Natural killer cell treated with Interleukin-12 subunit alpha and Interleukin-12 subunit beta and Interleukin-15 and Interleukin-18, amount 100 ng/mL, for 72 hours (primary cell): ENCODE results near the gene ITK. TPM values are rescaled to one million over a fixed set of nuclear protein-coding genes. Genes with fewer than 3 reads are reported as not detected.
A peak's percentile ranks its signal among the peaks of the same experiment; 100 is the strongest.
"Not testable (repeated sequence)": the region's sequence is repeated elsewhere in the genome, so short reads cannot be mapped to it uniquely, and the experiment has no call there.

Experiments
- ATAC-seq, 2 donors: fragments of 150-1000 bp; cut with Tn5 transposase in 1 of 2; sonication (Bioruptor Pico), chemical (Tn5 transposase) in 1 of 2; 2 replicates each; pipeline ENCODE4 v1.10.0; 2021
- DNase-seq: peaks from one replicate; pipeline ENCODE4 v3.0.0; 2022; ENCODE audit warnings: low spot score
- H3K27ac Mint-ChIP-seq, 2 donors: 1 replicate in 1 of 2; 2 replicates in 1 of 2; pipeline ENCODE4 v1.8.0; 2022; ENCODE audit warnings: mixed read lengths in 2 of 2, mild to moderate bottlenecking in 1 of 2, moderate library complexity in 1 of 2
- H3K27me3 Mint-ChIP-seq, 2 donors: 1 replicate in 1 of 2; 2 replicates in 1 of 2; pipeline ENCODE4 v1.8.0; 2022; ENCODE audit warnings: mixed read lengths in 2 of 2
- H3K36me3 Mint-ChIP-seq: one replicate; pipeline ENCODE4 v1.8.0; 2022; ENCODE audit warnings: mixed read lengths
- H3K4me1 Mint-ChIP-seq, 2 donors: 1 replicate in 1 of 2; 2 replicates in 1 of 2; pipeline ENCODE4 v1.8.0; 2022; ENCODE audit warnings: low read depth in 2 of 2, mixed read lengths in 2 of 2, mild to moderate bottlenecking in 1 of 2
- H3K4me3 Mint-ChIP-seq: one replicate; pipeline ENCODE4 v1.8.0; 2022; ENCODE audit warnings: mixed read lengths
- H3K9me3 Mint-ChIP-seq: 2 replicates; pipeline ENCODE4 v1.8.0; 2022; ENCODE audit warnings: mixed read lengths
- total RNA-seq, 2 donors: library from RNA; stranded (reverse); gene quantifications; one replicate each; pipeline ENCODE4 v1.2.3, GENCODE V29; 2022

Gene ITK
- total RNA-seq, 2 donors from 2014 or later: 153 to 225 TPM

GRCh38 chr5:157225469-157226422, 45.1 kb downstream of the ITK start:
- no peaks in the 10 kb centered on the region for H3K9me3 Mint-ChIP-seq
- peaks cover 42 to 47% of the 10 kb centered on the region in 2 donors for H3K4me1 Mint-ChIP-seq
- no peaks in the 10 kb centered on the region for H3K27me3 Mint-ChIP-seq
- peak overlapping the region; percentile 89 to 93 for H3K27ac Mint-ChIP-seq
- peaks cover 38% of the 10 kb centered on the region for H3K36me3 Mint-ChIP-seq
- no peak for DNase-seq
- ATAC-seq: peak; percentile 5 to 58
- peak overlapping the region; percentile 88 for H3K4me3 Mint-ChIP-seq

- no peak for ATAC-seq
- H3K27ac Mint-ChIP-seq: peak overlapping the region; percentile 59 to 72
Measured at GRCh38 chr5:157230610-157231009, 50.0 kb downstream of the ITK start.

GRCh38 chr5:157232706-157233105, 52.1 kb downstream of the ITK start:
- Mint-ChIP-seq H3K4me3 (no peak overlapping the region), H3K4me1 (peaks cover 20 to 31% of the 10 kb centered on the region in 2 donors), H3K9me3 (no peaks in the 10 kb centered on the region), H3K27ac (peak overlapping the region; percentile 82), H3K36me3 (peaks cover 50% of the 10 kb centered on the region), H3K27me3 (no peaks in the 10 kb centered on the region)
- ATAC-seq (no peak), DNase-seq (no peak)

More at GRCh38 chr5:157230610-157231009, 50.0 kb downstream of the ITK start:
- Mint-ChIP-seq H3K9me3 (no peaks in the 10 kb centered on the region), H3K27me3 (no peaks in the 10 kb centered on the region), H3K36me3 (peaks cover 46% of the 10 kb centered on the region), H3K4me1 (peaks cover 31 to 34% of the 10 kb centered on the region in 2 donors), H3K4me3 (no peak overlapping the region)
- DNase-seq: no peak

GRCh38 chr5:157233515-157233914, 52.9 kb downstream of the ITK start:
- ATAC-seq (no peak), DNase-seq (no peak)
- Mint-ChIP-seq H3K27me3 (no peaks in the 10 kb centered on the region), H3K4me3 (no peak overlapping the region), H3K27ac (peak overlapping the region in 1 of 2 donors; percentile 82), H3K4me1 (peaks cover 20 to 35% of the 10 kb centered on the region in 2 donors), H3K9me3 (no peaks in the 10 kb centered on the region), H3K36me3 (peaks cover 55% of the 10 kb centered on the region)

GRCh38 chr5:157236423-157236822, 55.8 kb downstream of the ITK start:
- Mint-ChIP-seq H3K36me3 (peaks cover 62% of the 10 kb centered on the region), H3K4me1 (peaks cover 15 to 35% of the 10 kb centered on the region in 2 donors), H3K27ac (peak overlapping the region in 1 of 2 donors; percentile 81), H3K27me3 (no peaks in the 10 kb centered on the region), H3K4me3 (no peak overlapping the region), H3K9me3 (no peaks in the 10 kb centered on the region)
- DNase-seq (no peak), ATAC-seq (no peak)

GRCh38 chr5:157241483-157241882, 60.8 kb downstream of the ITK start:
- DNase-seq (no peak), ATAC-seq (no peak)
- no peaks in the 10 kb centered on the region for H3K27me3 Mint-ChIP-seq
- no peak overlapping the region for H3K4me3 Mint-ChIP-seq
- H3K36me3 Mint-ChIP-seq: peaks cover 65% of the 10 kb centered on the region
- no peaks in the 10 kb centered on the region for H3K9me3 Mint-ChIP-seq
- H3K4me1 Mint-ChIP-seq: peaks cover 23 to 28% of the 10 kb centered on the region in 2 donors
- peak overlapping the region in 1 of 2 donors; percentile 87 for H3K27ac Mint-ChIP-seq

- H3K4me1 Mint-ChIP-seq: peaks cover 47 to 54% of the 10 kb centered on the region in 2 donors
- not testable (repeated sequence) for DNase-seq, ATAC-seq, H3K27me3 Mint-ChIP-seq, H3K4me3 Mint-ChIP-seq, H3K9me3 Mint-ChIP-seq
- peak overlapping the region; percentile 87 to 91 for H3K27ac Mint-ChIP-seq
- H3K36me3 Mint-ChIP-seq: peaks cover 70% of the 10 kb centered on the region
Measured at GRCh38 chr5:157244704-157245103, 64.1 kb downstream of the ITK start.

- H3K4me3 Mint-ChIP-seq: peak overlapping the region; percentile 85
- DNase-seq (no peak), ATAC-seq (no peak)
- peak overlapping the region; percentile 87 to 91 for H3K27ac Mint-ChIP-seq
- H3K36me3 Mint-ChIP-seq: peaks cover 74% of the 10 kb centered on the region
- no peaks in the 10 kb centered on the region for H3K9me3 Mint-ChIP-seq
- peaks cover 51 to 61% of the 10 kb centered on the region in 2 donors for H3K4me1 Mint-ChIP-seq
- H3K27me3 Mint-ChIP-seq: no peaks in the 10 kb centered on the region
Measured at GRCh38 chr5:157245476-157245875, 64.8 kb downstream of the ITK start.

- peaks cover 54 to 65% of the 10 kb centered on the region in 2 donors for H3K4me1 Mint-ChIP-seq
Measured at GRCh38 chr5:157245886-157246285, 65.2 kb downstream of the ITK start.

GRCh38 chr5:157247267-157247666, 66.6 kb downstream of the ITK start:
- DNase-seq (peak; percentile 78), ATAC-seq (peak; percentile 91 to 96)
- Mint-ChIP-seq H3K27ac (peak overlapping the region; percentile 87 to 91), H3K27me3 (no peaks in the 10 kb centered on the region), H3K9me3 (no peaks in the 10 kb centered on the region), H3K36me3 (peaks cover 81% of the 10 kb centered on the region), H3K4me3 (peak overlapping the region; percentile 85), H3K4me1 (peaks cover 63 to 79% of the 10 kb centered on the region in 2 donors)

More at GRCh38 chr5:157245886-157246285, 65.2 kb downstream of the ITK start:
- no peak for DNase-seq
- no peak for ATAC-seq
- no peaks in the 10 kb centered on the region for H3K27me3 Mint-ChIP-seq
- peaks cover 75% of the 10 kb centered on the region for H3K36me3 Mint-ChIP-seq
- H3K27ac Mint-ChIP-seq: peak overlapping the region; percentile 87 to 91
- no peaks in the 10 kb centered on the region for H3K9me3 Mint-ChIP-seq
- peak overlapping the region; percentile 85 for H3K4me3 Mint-ChIP-seq

GRCh38 chr5:157248821-157249470, 68.3 kb downstream of the ITK start:
- ATAC-seq (no peak), DNase-seq (no peak)
- Mint-ChIP-seq H3K27ac (peak overlapping the region; percentile 87 to 91), H3K4me1 (peaks cover 75 to 89% of the 10 kb centered on the region in 2 donors), H3K4me3 (peak overlapping the region; percentile 85), H3K36me3 (peaks cover 74% of the 10 kb centered on the region), H3K27me3 (no peaks in the 10 kb centered on the region), H3K9me3 (no peaks in the 10 kb centered on the region)

GRCh38 chr5:157252711-157253465, 72.2 kb downstream of the ITK start:
- H3K4me3 Mint-ChIP-seq: peak overlapping the region; percentile 78
- no peaks in the 10 kb centered on the region for H3K27me3 Mint-ChIP-seq
- ATAC-seq: peak; percentile 93
- peak overlapping the region; percentile 87 to 91 for H3K27ac Mint-ChIP-seq
- no peaks in the 10 kb centered on the region for H3K9me3 Mint-ChIP-seq
- H3K4me1 Mint-ChIP-seq: peaks cover 85 to 94% of the 10 kb centered on the region in 2 donors
- peaks cover 61% of the 10 kb centered on the region for H3K36me3 Mint-ChIP-seq
- peak; percentile 93 for DNase-seq

- Mint-ChIP-seq H3K36me3 (peaks cover 54% of the 10 kb centered on the region), H3K27ac (peak overlapping the region; percentile 87 to 91), H3K9me3 (no peaks in the 10 kb centered on the region), H3K4me1 (peaks cover 78 to 88% of the 10 kb centered on the region in 2 donors), H3K4me3 (peak overlapping the region; percentile 78), H3K27me3 (no peaks in the 10 kb centered on the region)
- DNase-seq: no peak
- ATAC-seq: peak in 1 of 2 donors; percentile 30
Measured at GRCh38 chr5:157253547-157253946, 72.9 kb downstream of the ITK start.
